Stimulated activated CD8-positive, alpha-beta memory T cell treated with anti-CD3 and anti-CD28 coated beads, Interleukin-15, amount 100 ng/mL, for 1 hour (primary cell): ENCODE data around the gene IL4R.
"Not testable (repeated sequence)": the region's sequence is repeated elsewhere in the genome, so short reads cannot be mapped to it uniquely, and the experiment has no call there.

ENCODE experiments used
- DNase-seq: peaks from one replicate; pipeline ENCODE4 v3.0.0-alpha.2; 2020; ENCODE audit warnings: low read depth

The IL4R gene

GRCh38 chr16:27404163-27404823, 90.5 kb downstream of the IL4R start:
- no peak for DNase-seq

- no peak for DNase-seq
Measured at GRCh38 chr16:27405546-27406451, 92.0 kb downstream of the IL4R start.

GRCh38 chr16:27406511-27407128, 92.8 kb downstream of the IL4R start:
- no peak for DNase-seq

GRCh38 chr16:27407133-27407532, 93.4 kb downstream of the IL4R start:
- DNase-seq, result no peak

GRCh38 chr16:27408012-27408601, 94.3 kb downstream of the IL4R start:
- no peak for DNase-seq

- no peak for DNase-seq
Measured at GRCh38 chr16:27408602-27409031, 94.8 kb downstream of the IL4R start.

GRCh38 chr16:27409958-27410357, 96.2 kb downstream of the IL4R start:
- not testable (repeated sequence) for DNase-seq

- DNase-seq, result no peak
Measured at GRCh38 chr16:27410761-27411160, 97.0 kb downstream of the IL4R start.

GRCh38 chr16:27413956-27414355, 100.2 kb downstream of the IL4R start:
- no peak for DNase-seq
